HEK293T (cell line): ENCODE data around the gene POFUT1.

Source experiments
- BHLHE40 ChIP-seq: fragments of 450-650 bp; IDR thresholded peaks from 2 replicates; pipeline ENCODE4 v1.6.1; 2016; ENCODE audit warnings: mild to moderate bottlenecking, moderate library complexity, borderline replicate concordance
- FOXA1 ChIP-seq: fragments of 450-650 bp; IDR thresholded peaks from 2 replicates; pipeline ENCODE4 v1.6.1; 2016; ENCODE audit warnings: mild to moderate bottlenecking
- NFRKB ChIP-seq: fragments of 450-650 bp; IDR thresholded peaks from 2 replicates; pipeline ENCODE4 v1.6.1; 2016; ENCODE audit warnings: mild to moderate bottlenecking, moderate library complexity
- SP1 ChIP-seq: fragments of 450-650 bp; IDR thresholded peaks from 2 replicates; pipeline ENCODE4 v1.6.1; 2017

- TF ChIP-seq BHLHE40, result no peak
- no peak for TF ChIP-seq FOXA1
- no peak for TF ChIP-seq NFRKB
- TF ChIP-seq SP1, result no peak
These were observed 32.5 kb downstream of the POFUT1 start for GRCh38 chr20:32240205-32240604.
